Liver (tissue), 9 donors: ENCODE data around the gene CLEC20A. TPM values are rescaled to one million over a fixed set of nuclear protein-coding genes. Genes with fewer than 3 reads are reported as not detected.

ENCODE experiments used
- DNase-seq: peaks from one replicate; pipeline ENCODE4 v3.0.0-alpha.2; 2017; ENCODE audit warnings: low spot score
- H3K27ac ChIP-seq, 2 donors: one replicate each; pipeline ENCODE4 v1.7.0; 2013; ENCODE audit warnings: inconsistent platforms in 2 of 2, low read length in 2 of 2, control low read depth in 1 of 2, low read depth in 1 of 2, mild to moderate bottlenecking in 1 of 2
- H3K27me3 ChIP-seq, 4 donors: one replicate each; pipeline versions ENCODE4 v1.6.1 to v1.7.0; 2013; ENCODE audit warnings: low read length in 3 of 4, inconsistent platforms in 1 of 4, mild to moderate bottlenecking in 1 of 4, moderate library complexity in 1 of 4; ENCODE audit not compliant: control insufficient read depth in 4 of 4, insufficient read depth in 4 of 4
- H3K36me3 ChIP-seq, 4 donors: one replicate each; pipeline versions ENCODE4 v1.6.1 to v1.7.0; 2013; ENCODE audit warnings: low read length in 3 of 4, mild to moderate bottlenecking in 3 of 4, low read depth in 1 of 4, moderate library complexity in 1 of 4; ENCODE audit not compliant: control insufficient read depth in 4 of 4, insufficient read depth in 3 of 4
- H3K4me1 ChIP-seq, 4 donors: one replicate each; pipeline versions ENCODE4 v1.6.1 to v1.7.0; 2013; ENCODE audit warnings: low read length in 3 of 4, mild to moderate bottlenecking in 3 of 4, moderate library complexity in 1 of 4; ENCODE audit not compliant: control insufficient read depth in 4 of 4, insufficient read depth in 4 of 4
- H3K4me3 ChIP-seq, 3 donors: one replicate each; pipeline versions ENCODE4 v1.6.1 to v1.7.0; 2013; ENCODE audit warnings: low read length in 3 of 3, control low read depth in 1 of 3, low read depth in 1 of 3, mild to moderate bottlenecking in 1 of 3
- H3K9ac ChIP-seq, 2 donors: one replicate each; pipeline ENCODE4 v1.7.0; 2013; ENCODE audit warnings: low read length in 2 of 2, mild to moderate bottlenecking in 2 of 2, moderate library complexity in 2 of 2, control low read depth in 1 of 2, low read depth in 1 of 2
- H3K9me3 ChIP-seq, 4 donors: one replicate each; pipeline versions ENCODE4 v1.6.1 to v1.7.0; 2013; ENCODE audit warnings: low read length in 3 of 4; ENCODE audit not compliant: control insufficient read depth in 4 of 4
- ATF3 ChIP-seq: IDR thresholded peaks from 2 replicates; pipeline ENCODE4 v1.6.1; 2016; ENCODE audit warnings: antibody characterized with exemption
- CTCF ChIP-seq: fragments of 150-350 bp; IDR thresholded peaks from 2 replicates; pipeline ENCODE4 v1.5.1; 2017; ENCODE audit warnings: improper control_type of control experiment, low read depth, low read length; ENCODE audit not compliant: missing input control
- EGR1 ChIP-seq, 2 donors: IDR thresholded peaks; 2 replicates each; pipeline ENCODE4 v1.6.1; 2016 to 2018; ENCODE audit warnings: antibody characterized with exemption in 2 of 2, low read depth in 2 of 2
- FOXA1 ChIP-seq: IDR thresholded peaks from 2 replicates; pipeline ENCODE4 v1.6.1; 2016; ENCODE audit warnings: antibody characterized with exemption
- FOXA2 ChIP-seq: IDR thresholded peaks from 2 replicates; pipeline ENCODE4 v1.6.1; 2016; ENCODE audit warnings: antibody characterized with exemption
- GABPA ChIP-seq, 2 donors: IDR thresholded peaks in 1 of 2; conservative IDR thresholded peaks in 1 of 2; 2 replicates each; pipeline ENCODE4 v1.6.1; 2016; ENCODE audit warnings: antibody characterized with exemption in 2 of 2, mild to moderate bottlenecking in 1 of 2, moderate library complexity in 1 of 2
- HNF4A ChIP-seq, 2 donors: conservative IDR thresholded peaks; 2 replicates each; pipeline ENCODE4 v1.6.1; 2016; ENCODE audit warnings: antibody characterized with exemption in 2 of 2, mild to moderate bottlenecking in 2 of 2
- HNF4G ChIP-seq: IDR thresholded peaks from 2 replicates; pipeline ENCODE4 v1.6.1; 2016; ENCODE audit warnings: antibody characterized with exemption
- JUND ChIP-seq, 2 donors: IDR thresholded peaks; 2 replicates each; pipeline ENCODE4 v1.6.1; 2016; ENCODE audit warnings: antibody characterized with exemption in 2 of 2
- MAX ChIP-seq: IDR thresholded peaks from 2 replicates; pipeline ENCODE4 v1.6.1; 2016; ENCODE audit warnings: antibody characterized with exemption
- NR2F2 ChIP-seq: IDR thresholded peaks from 2 replicates; pipeline ENCODE4 v1.6.1; 2016; ENCODE audit warnings: antibody characterized with exemption
- RAD21 ChIP-seq, 2 donors: IDR thresholded peaks; 2 replicates each; pipeline ENCODE4 v1.6.1; 2016; ENCODE audit warnings: antibody characterized with exemption in 2 of 2, mild to moderate bottlenecking in 2 of 2
- RXRA ChIP-seq, 2 donors: IDR thresholded peaks; 2 replicates each; pipeline ENCODE4 v1.6.1; 2017 to 2018; ENCODE audit warnings: antibody characterized with exemption in 2 of 2, mild to moderate bottlenecking in 1 of 2
- SP1 ChIP-seq: IDR thresholded peaks from 2 replicates; pipeline ENCODE4 v1.6.1; 2018; ENCODE audit warnings: antibody characterized with exemption, mild to moderate bottlenecking
- TAF1 ChIP-seq: conservative IDR thresholded peaks from 2 replicates; pipeline ENCODE4 v1.6.1; 2016; ENCODE audit warnings: antibody characterized with exemption, mild to moderate bottlenecking
- YY1 ChIP-seq: IDR thresholded peaks from 2 replicates; pipeline ENCODE4 v1.6.1; 2016; ENCODE audit warnings: antibody characterized with exemption, mild to moderate bottlenecking
- WGBS: extraction: QIAGEN DNeasy Blood & Tissue Kit; methylation state at CpG from one replicate; pipeline ENCODE4 v1.1.7; 2013; 5-methylcytosine and 5-hydroxymethylcytosine counted together
- polyA plus RNA-seq, 2 donors: library from polyadenylated mRNA; stranded (reverse) in 1 of 2; unstranded in 1 of 2; fragments of 200-250 nt in 1 of 2; fragments of >200 nt in 1 of 2; fragmentation: Nextera tagmentation in 1 of 2; extraction: Ambion mirVana in 1 of 2; gene quantifications; one replicate each; pipeline versions ENCODE4 v1.2.1 to v1.2.3, GENCODE V29; 2013 to 2015
- total RNA-seq, 2 donors: library from RNA; depleted of rRNA; stranded (reverse); fragments of >200 nt; gene quantifications; one replicate each; pipeline ENCODE4 v1.2.3, GENCODE V29; 2014
- TF ChIP-seq, protein P1 (sequence below): IDR thresholded peaks from 2 replicates; pipeline ENCODE4 v1.6.1; 2016; ENCODE audit warnings: antibody characterized with exemption
- TF ChIP-seq, protein P2 (sequence below): IDR thresholded peaks from 2 replicates; pipeline ENCODE4 v1.6.1; 2016; ENCODE audit warnings: antibody characterized with exemption, mild to moderate bottlenecking
- donor health status: healthy.
- donor health status: healthy.
- donor health status: healthy.
- donor health status: healthy.
- donor health status: healthy.

CLEC20A gene
- total and polyA plus RNA-seq, 4 donors = 0.33 TPM; not detected in 3

- WGBS = 17% methylated on average over 7 of the region's 7 CpGs
- Histone ChIP-seq H3K9me3 (no peaks in the 10 kb centered on the region), H3K4me1 (peaks cover 2 to 34% (median 17%) of the 10 kb centered on the region in 4 donors), H3K27ac (peak overlapping the region; percentile 72 to 90), H3K36me3 (no peaks in the 10 kb centered on the region), H3K9ac (peak overlapping the region in 1 of 2 donors; percentile 19), H3K4me3 (no peak overlapping the region), H3K27me3 (no peaks in the 10 kb centered on the region)
- TF ChIP-seq CTCF = no peak
- TF ChIP-seq, protein P1, sequence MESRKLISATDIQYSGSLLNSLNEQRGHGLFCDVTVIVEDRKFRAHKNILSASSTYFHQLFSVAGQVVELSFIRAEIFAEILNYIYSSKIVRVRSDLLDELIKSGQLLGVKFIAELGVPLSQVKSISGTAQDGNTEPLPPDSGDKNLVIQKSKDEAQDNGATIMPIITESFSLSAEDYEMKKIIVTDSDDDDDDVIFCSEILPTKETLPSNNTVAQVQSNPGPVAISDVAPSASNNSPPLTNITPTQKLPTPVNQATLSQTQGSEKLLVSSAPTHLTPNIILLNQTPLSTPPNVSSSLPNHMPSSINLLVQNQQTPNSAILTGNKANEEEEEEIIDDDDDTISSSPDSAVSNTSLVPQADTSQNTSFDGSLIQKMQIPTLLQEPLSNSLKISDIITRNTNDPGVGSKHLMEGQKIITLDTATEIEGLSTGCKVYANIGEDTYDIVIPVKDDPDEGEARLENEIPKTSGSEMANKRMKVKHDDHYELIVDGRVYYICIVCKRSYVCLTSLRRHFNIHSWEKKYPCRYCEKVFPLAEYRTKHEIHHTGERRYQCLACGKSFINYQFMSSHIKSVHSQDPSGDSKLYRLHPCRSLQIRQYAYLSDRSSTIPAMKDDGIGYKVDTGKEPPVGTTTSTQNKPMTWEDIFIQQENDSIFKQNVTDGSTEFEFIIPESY = peak; percentile 19
- TF ChIP-seq FOXA1 = peak; percentile 44
- peak; percentile 28 to 38 for TF ChIP-seq RAD21 (IDR thresholded peaks at IDR 0.05)
- TF ChIP-seq ATF3 = peak; percentile 71
- peak; percentile 19 for TF ChIP-seq FOXA2
- TF ChIP-seq TAF1 = no peak
- TF ChIP-seq EGR1 (IDR thresholded peaks at IDR 0.05; ENCODE audit: low read depth in 2 of 2) = no peak
- TF ChIP-seq HNF4G = no peak
- TF ChIP-seq RXRA (IDR thresholded peaks at IDR 0.05) = peak; percentile 94 to 96
- TF ChIP-seq HNF4A (conservative IDR thresholded peaks at IDR 0.05) = peak; percentile 63 to 83
- TF ChIP-seq SP1 = peak; percentile 87
- TF ChIP-seq MAX = no peak
- TF ChIP-seq GABPA (IDR thresholded peaks at IDR 0.05 in 1 of 2, conservative IDR thresholded peaks at IDR 0.05 in 1 of 2) = no peak
- peak; percentile 89 to 96 for TF ChIP-seq JUND (IDR thresholded peaks at IDR 0.05)
- TF ChIP-seq NR2F2 = peak; percentile 40
- TF ChIP-seq, protein P2, sequence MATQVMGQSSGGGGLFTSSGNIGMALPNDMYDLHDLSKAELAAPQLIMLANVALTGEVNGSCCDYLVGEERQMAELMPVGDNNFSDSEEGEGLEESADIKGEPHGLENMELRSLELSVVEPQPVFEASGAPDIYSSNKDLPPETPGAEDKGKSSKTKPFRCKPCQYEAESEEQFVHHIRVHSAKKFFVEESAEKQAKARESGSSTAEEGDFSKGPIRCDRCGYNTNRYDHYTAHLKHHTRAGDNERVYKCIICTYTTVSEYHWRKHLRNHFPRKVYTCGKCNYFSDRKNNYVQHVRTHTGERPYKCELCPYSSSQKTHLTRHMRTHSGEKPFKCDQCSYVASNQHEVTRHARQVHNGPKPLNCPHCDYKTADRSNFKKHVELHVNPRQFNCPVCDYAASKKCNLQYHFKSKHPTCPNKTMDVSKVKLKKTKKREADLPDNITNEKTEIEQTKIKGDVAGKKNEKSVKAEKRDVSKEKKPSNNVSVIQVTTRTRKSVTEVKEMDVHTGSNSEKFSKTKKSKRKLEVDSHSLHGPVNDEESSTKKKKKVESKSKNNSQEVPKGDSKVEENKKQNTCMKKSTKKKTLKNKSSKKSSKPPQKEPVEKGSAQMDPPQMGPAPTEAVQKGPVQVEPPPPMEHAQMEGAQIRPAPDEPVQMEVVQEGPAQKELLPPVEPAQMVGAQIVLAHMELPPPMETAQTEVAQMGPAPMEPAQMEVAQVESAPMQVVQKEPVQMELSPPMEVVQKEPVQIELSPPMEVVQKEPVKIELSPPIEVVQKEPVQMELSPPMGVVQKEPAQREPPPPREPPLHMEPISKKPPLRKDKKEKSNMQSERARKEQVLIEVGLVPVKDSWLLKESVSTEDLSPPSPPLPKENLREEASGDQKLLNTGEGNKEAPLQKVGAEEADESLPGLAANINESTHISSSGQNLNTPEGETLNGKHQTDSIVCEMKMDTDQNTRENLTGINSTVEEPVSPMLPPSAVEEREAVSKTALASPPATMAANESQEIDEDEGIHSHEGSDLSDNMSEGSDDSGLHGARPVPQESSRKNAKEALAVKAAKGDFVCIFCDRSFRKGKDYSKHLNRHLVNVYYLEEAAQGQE = peak; percentile 73
- peak; percentile 95 for TF ChIP-seq YY1
- DNase-seq = no peak
Observed at GRCh38 chr1:178536844-178537371, 40.1 kb upstream of the CLEC20A start.
